Esophagus muscularis mucosa (tissue), 4 donors: ENCODE measurements around the gene ISOC2. TPM values are rescaled to one million over a fixed set of nuclear protein-coding genes. Genes with fewer than 3 reads are reported as not detected.

Source experiments
- DNase-seq: peaks from one replicate; pipeline ENCODE4 v3.0.0-alpha.2; 2017; ENCODE audit errors: extremely low spot score
- H3K27ac ChIP-seq, 4 donors: fragments of 200-600 bp; sonication (generic); replicated peaks in 1 of 4; 1 replicate in 3 of 4; 2 replicates in 1 of 4; pipeline ENCODE4 v1.5.1; 2016 to 2019; ENCODE audit warnings: mild to moderate bottlenecking in 1 of 4
- H3K27me3 ChIP-seq, 4 donors: fragments of 200-600 bp; sonication (generic); one replicate each; pipeline versions ENCODE4 v1.5.1 to v1.6.0; 2016 to 2019
- H3K36me3 ChIP-seq, 4 donors: fragments of 200-600 bp; sonication (generic); one replicate each; pipeline ENCODE4 v1.5.1; 2016 to 2019
- H3K4me1 ChIP-seq, 4 donors: fragments of 200-600 bp; sonication (generic); one replicate each; pipeline ENCODE4 v1.5.1; 2016 to 2019
- H3K4me3 ChIP-seq, 4 donors: fragments of 200-600 bp; sonication (generic); 1 replicate in 2 of 4; 2 replicates in 2 of 4; pipeline ENCODE4 v1.5.1; 2016 to 2019; ENCODE audit warnings: mild to moderate bottlenecking in 4 of 4, moderate library complexity in 1 of 4
- H3K9me3 ChIP-seq, 4 donors: fragments of 200-600 bp; sonication (generic); 1 replicate in 3 of 4; 2 replicates in 1 of 4; pipeline ENCODE4 v1.5.1; 2016 to 2019
- CTCF ChIP-seq, 3 experiments: fragments of 200-600 bp in 2 of 3; fragments of 450-650 bp in 1 of 3; sonication (generic) in 2 of 3; IDR thresholded peaks; one replicate each; pipeline ENCODE4 v1.5.1; 2017 to 2019; ENCODE audit warnings: antibody characterized with exemption in 3 of 3, mild to moderate bottlenecking in 2 of 3, moderate library complexity in 1 of 3
- EP300 ChIP-seq: sonication (generic); formaldehyde crosslinking; IDR thresholded peaks from one replicate; pipeline ENCODE4 v1.6.1; 2017; ENCODE audit warnings: antibody characterized with exemption
- POLR2A ChIP-seq: fragments of 450-650 bp; IDR thresholded peaks from one replicate; pipeline ENCODE4 v1.6.1; 2017; ENCODE audit warnings: antibody characterized with exemption, moderate library complexity, mild to moderate bottlenecking, low read depth
- POLR2AphosphoS5 ChIP-seq, 2 donors: sonication (generic); formaldehyde crosslinking; IDR thresholded peaks; one replicate each; pipeline ENCODE4 v1.6.1; 2017; ENCODE audit warnings: antibody characterized with exemption in 2 of 2
- WGBS: methylation state at CpG from one replicate; pipeline ENCODE4 v1.1.5; 2018; 5-methylcytosine and 5-hydroxymethylcytosine counted together
- intact Hi-C: fragments of 100-400 bp; cut with DNase I; formaldehyde crosslinking; loops from one replicate; pipeline ENCODE4 v1.15.1; 2023
- total RNA-seq, 4 donors: library from RNA; depleted of rRNA; stranded (reverse); fragments of >200 nt; gene quantifications; one replicate each; pipeline versions ENCODE4 v1.1.0 to v1.2.1, GENCODE V29; 2016

ISOC2 gene
- total RNA-seq, 4 donors from 2014 or later: 66.8 to 104 (median 77.7) TPM

GRCh38 chr19:55441319-55441691, 20.1 kb downstream of the ISOC2 start:
- H3K36me3 ChIP-seq: no peaks in the 10 kb centered on the region
- DNase-seq: no peak
- H3K4me1 ChIP-seq: peaks cover 10 to 40% (median 31%) of the 10 kb centered on the region in 4 donors
- H3K27me3 ChIP-seq: peaks cover 5 to 99% (median 77%) of the 10 kb centered on the region in 4 donors
- H3K9me3 ChIP-seq: no peaks in the 10 kb centered on the region
- WGBS: 4% methylated on average over 21 of the region's 21 CpGs
- H3K4me3 ChIP-seq: no peak overlapping the region
- TF ChIP-seq EP300 (no peak), POLR2AphosphoS5 (IDR thresholded peaks at IDR 0.05) (no peak), CTCF (IDR thresholded peaks at IDR 0.05) (no peak), POLR2A (no peak)
- H3K27ac ChIP-seq: no peak overlapping the region
- intact Hi-C loops: no loop called here

DNA sequence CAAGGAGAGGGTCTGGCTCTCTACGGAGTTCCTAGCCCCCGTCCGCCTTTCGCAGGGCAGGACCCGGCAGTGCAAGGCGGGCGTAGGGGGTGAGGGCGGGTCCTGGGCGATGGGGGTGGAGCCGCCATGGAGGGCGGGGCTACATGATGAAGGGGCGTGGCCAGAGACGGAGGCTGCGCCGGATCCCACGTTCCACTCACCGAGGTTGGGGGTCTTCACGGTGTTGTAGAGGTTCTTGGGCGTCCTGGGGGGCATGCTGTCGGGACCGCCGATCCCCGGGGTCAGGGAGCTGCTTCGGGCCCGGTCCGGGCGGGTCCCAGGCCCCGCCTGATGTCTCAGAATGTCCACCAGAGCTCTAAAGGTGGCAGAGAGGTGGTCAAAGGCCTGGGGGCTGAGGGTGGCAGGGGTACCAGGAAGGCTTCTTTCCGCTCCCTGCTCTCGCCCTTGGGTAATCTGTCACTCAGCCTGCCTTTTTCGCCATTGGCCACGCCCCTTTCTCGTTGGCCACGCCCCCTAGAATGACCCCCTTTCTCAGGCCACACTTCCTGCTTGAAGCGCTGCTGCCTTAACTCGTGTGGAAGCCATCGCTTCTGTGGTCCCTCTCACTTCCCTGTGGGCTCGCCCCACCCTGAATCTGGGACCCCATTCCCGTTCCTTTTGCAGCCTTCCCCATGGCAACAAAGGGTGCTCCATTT, 20.9 kb downstream of the ISOC2 start:
- Histone ChIP-seq H3K27me3 (peaks cover 5 to 100% (median 75%) of the 10 kb centered on the region in 4 donors), H3K27ac (no peak overlapping the region), H3K4me3 (no peak overlapping the region), H3K4me1 (peaks cover 10 to 40% (median 31%) of the 10 kb centered on the region in 4 donors), H3K36me3 (no peaks in the 10 kb centered on the region), H3K9me3 (no peaks in the 10 kb centered on the region)
- TF ChIP-seq POLR2AphosphoS5 (IDR thresholded peaks at IDR 0.05): no peak
- TF ChIP-seq CTCF (IDR thresholded peaks at IDR 0.05): no peak
- no peak for TF ChIP-seq POLR2A
- TF ChIP-seq EP300: no peak
- intact Hi-C loops: no loop called here
- 8% methylated on average over 20 of the region's 39 CpGs for WGBS
- DNase-seq: no peak

GRCh38 chr19:55439052-55439451, 22.4 kb downstream of the ISOC2 start:
- intact Hi-C loops: no loop called here
- Histone ChIP-seq H3K27me3 (peaks cover 5 to 93% (median 60%) of the 10 kb centered on the region in 4 donors), H3K9me3 (no peaks in the 10 kb centered on the region), H3K27ac (no peak overlapping the region), H3K4me3 (no peak overlapping the region), H3K36me3 (no peaks in the 10 kb centered on the region), H3K4me1 (peaks cover 10 to 40% (median 31%) of the 10 kb centered on the region in 4 donors)
- WGBS: 76% methylated on average over 5 of the region's 5 CpGs
- no peak for DNase-seq
- TF ChIP-seq POLR2A (no peak), POLR2AphosphoS5 (IDR thresholded peaks at IDR 0.05) (no peak), EP300 (no peak), CTCF (IDR thresholded peaks at IDR 0.05) (no peak)

DNA sequence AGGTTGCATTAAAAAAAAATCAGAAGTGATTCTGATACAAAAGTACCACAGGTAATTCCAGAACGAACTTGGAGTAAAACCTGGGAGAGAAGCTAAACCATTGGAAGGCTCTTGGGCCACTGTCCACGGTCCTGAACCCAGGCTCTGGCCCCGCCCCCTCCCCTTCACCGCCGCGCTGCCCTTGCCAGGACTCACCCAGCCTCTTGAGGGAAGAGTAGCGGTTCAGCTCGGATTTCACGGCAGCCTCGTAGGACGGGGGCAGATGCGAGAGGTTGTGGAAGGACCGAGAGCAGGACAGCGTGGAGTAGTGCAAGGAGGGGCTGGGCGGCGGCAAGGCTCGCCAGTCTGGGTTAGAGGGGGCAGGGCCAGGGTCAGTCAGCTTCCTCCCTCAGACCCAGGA, 24.0 kb downstream of the ISOC2 start:
- Histone ChIP-seq H3K27me3 (peaks cover 12 to 93% (median 64%) of the 10 kb centered on the region in 4 donors), H3K9me3 (no peaks in the 10 kb centered on the region), H3K36me3 (no peaks in the 10 kb centered on the region), H3K4me1 (peaks cover 10 to 37% (median 24%) of the 10 kb centered on the region in 4 donors), H3K4me3 (no peak overlapping the region), H3K27ac (no peak overlapping the region)
- TF ChIP-seq EP300: no peak
- TF ChIP-seq POLR2A: no peak
- no peak for TF ChIP-seq POLR2AphosphoS5 (IDR thresholded peaks at IDR 0.05)
- TF ChIP-seq CTCF (IDR thresholded peaks at IDR 0.05): no peak
- intact Hi-C loops: no loop called here
- 3% methylated on average over 16 of the region's 17 CpGs for WGBS
- no peak for DNase-seq

- peaks cover 8 to 31% (median 18%) of the 10 kb centered on the region in 4 donors for H3K4me1 ChIP-seq
- no peaks in the 10 kb centered on the region for H3K36me3 ChIP-seq
- intact Hi-C loops: no loop called here
- H3K27ac ChIP-seq: no peak overlapping the region
- peaks cover 12 to 93% (median 64%) of the 10 kb centered on the region in 4 donors for H3K27me3 ChIP-seq
- no peaks in the 10 kb centered on the region for H3K9me3 ChIP-seq
- no peak for TF ChIP-seq EP300
- TF ChIP-seq POLR2AphosphoS5 (IDR thresholded peaks at IDR 0.05): no peak
- no peak for TF ChIP-seq CTCF (IDR thresholded peaks at IDR 0.05)
- no peak for TF ChIP-seq POLR2A
- H3K4me3 ChIP-seq: no peak overlapping the region
- 46% methylated on average over 4 of the region's 8 CpGs for whole genome bisulfite sequencing
- DNase-seq: no peak
Observed at GRCh38 chr19:55436847-55437246, 24.6 kb downstream of the ISOC2 start.
